WTC11 (cell line): ENCODE results near the gene EPM2AIP1.
"Not testable (repeated sequence)": the region's sequence is repeated elsewhere in the genome, so short reads cannot be mapped to it uniquely, and the experiment has no call there.

Experiments
- ATF1 ChIP-seq: sonication (generic); formaldehyde crosslinking; IDR thresholded peaks from 2 replicates; pipeline ENCODE4 v1.8.1; 2023; ENCODE audit warnings: mild to moderate bottlenecking, moderate library complexity, missing genetic modification reagents
- CBFB ChIP-seq: sonication (generic); formaldehyde crosslinking; IDR thresholded peaks from 2 replicates; pipeline ENCODE4 v1.8.1; 2022; ENCODE audit warnings: mild to moderate bottlenecking, low read depth, missing genetic modification reagents
- ELF4 ChIP-seq: sonication (generic); formaldehyde crosslinking; IDR thresholded peaks from 2 replicates; pipeline ENCODE4 v1.8.1; 2022; ENCODE audit warnings: low read depth, mild to moderate bottlenecking, moderate library complexity, missing genetic modification reagents
- MYBL2 ChIP-seq: sonication (generic); formaldehyde crosslinking; IDR thresholded peaks from 2 replicates; pipeline ENCODE4 v1.8.1; 2023; ENCODE audit warnings: mild to moderate bottlenecking, moderate library complexity, missing genetic modification reagents
- NFE2L1 ChIP-seq: sonication (generic); formaldehyde crosslinking; IDR thresholded peaks from 2 replicates; pipeline ENCODE4 v1.8.1; 2023; ENCODE audit warnings: missing genetic modification reagents
- SP1 ChIP-seq: sonication (generic); formaldehyde crosslinking; conservative IDR thresholded peaks from 2 replicates; pipeline ENCODE4 v1.8.1; 2022; ENCODE audit warnings: missing genetic modification reagents
- STAT6 ChIP-seq: sonication (generic); formaldehyde crosslinking; conservative IDR thresholded peaks from 2 replicates; pipeline ENCODE4 v1.8.1; 2023; ENCODE audit warnings: mild to moderate bottlenecking, low read depth, missing genetic modification reagents, moderate library complexity
- ZBTB21 ChIP-seq: sonication (generic); formaldehyde crosslinking; IDR thresholded peaks from 2 replicates; pipeline ENCODE4 v1.8.1; 2023; ENCODE audit warnings: mild to moderate bottlenecking, missing genetic modification reagents, borderline replicate concordance
- ZNF423 ChIP-seq: fragments of 250-450 bp; sonication (Bioruptor Pico); IDR thresholded peaks from 2 replicates; pipeline ENCODE4 v2.1.2; 2022; ENCODE audit warnings: mild to moderate bottlenecking, moderate library complexity
- ZNF425 ChIP-seq: fragments of 250-450 bp; sonication (Bioruptor Pico); conservative IDR thresholded peaks from 2 replicates; pipeline ENCODE4 v1.9.0; 2021; ENCODE audit warnings: mild to moderate bottlenecking
- ZNF532 ChIP-seq: fragments of 250-450 bp; sonication (Bioruptor Pico); IDR thresholded peaks from 2 replicates; pipeline ENCODE4 v1.9.0; 2021; ENCODE audit warnings: mild to moderate bottlenecking, borderline replicate concordance
- TF ChIP-seq, protein P1 (sequence below): fragments of 200-600 bp; IDR thresholded peaks from 2 replicates; pipeline ENCODE4 v1.8.0; 2022; ENCODE audit warnings: antibody characterized with exemption
- TF ChIP-seq, protein P2 (sequence below): sonication (generic); formaldehyde crosslinking; IDR thresholded peaks from 2 replicates; pipeline ENCODE4 v1.8.1; 2022; ENCODE audit warnings: missing genetic modification reagents, borderline replicate concordance
- TF ChIP-seq, protein P3 (sequence below): sonication (generic); formaldehyde crosslinking; IDR thresholded peaks from 2 replicates; pipeline ENCODE4 v1.8.0; 2022; ENCODE audit warnings: mild to moderate bottlenecking, missing genetic modification reagents

DNA sequence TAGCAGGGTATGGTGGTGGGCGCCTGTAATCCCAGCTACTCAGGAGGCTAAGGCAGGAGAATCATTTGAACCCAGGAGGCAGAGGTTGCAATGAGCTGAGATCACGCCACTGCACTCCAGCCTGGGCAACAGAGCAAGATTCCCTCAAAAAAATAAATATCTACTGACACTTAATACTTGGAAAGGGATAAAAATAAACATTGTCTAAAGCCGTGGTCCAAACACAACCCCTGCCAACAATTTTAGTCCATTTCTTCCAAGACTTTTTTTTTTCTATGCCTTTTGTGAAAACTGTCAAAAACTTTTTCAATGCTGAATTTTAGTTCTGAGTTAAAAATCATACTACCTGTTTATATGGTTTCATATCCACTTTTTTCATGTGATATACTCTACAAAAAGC, 49.8 kb upstream of the EPM2AIP1 start:
- not testable (repeated sequence) for TF ChIP-seq ZBTB21 (CRISPR knock-in tag); ATF1 (CRISPR knock-in tag); CBFB (CRISPR knock-in tag); MYBL2 (CRISPR knock-in tag); SP1 (CRISPR knock-in tag); ELF4 (CRISPR knock-in tag); ZNF423 (CRISPR knock-in tag); ZNF425 (CRISPR knock-in tag); STAT6 (CRISPR knock-in tag); ZNF532 (CRISPR knock-in tag); NFE2L1
- TF ChIP-seq, protein P1, sequence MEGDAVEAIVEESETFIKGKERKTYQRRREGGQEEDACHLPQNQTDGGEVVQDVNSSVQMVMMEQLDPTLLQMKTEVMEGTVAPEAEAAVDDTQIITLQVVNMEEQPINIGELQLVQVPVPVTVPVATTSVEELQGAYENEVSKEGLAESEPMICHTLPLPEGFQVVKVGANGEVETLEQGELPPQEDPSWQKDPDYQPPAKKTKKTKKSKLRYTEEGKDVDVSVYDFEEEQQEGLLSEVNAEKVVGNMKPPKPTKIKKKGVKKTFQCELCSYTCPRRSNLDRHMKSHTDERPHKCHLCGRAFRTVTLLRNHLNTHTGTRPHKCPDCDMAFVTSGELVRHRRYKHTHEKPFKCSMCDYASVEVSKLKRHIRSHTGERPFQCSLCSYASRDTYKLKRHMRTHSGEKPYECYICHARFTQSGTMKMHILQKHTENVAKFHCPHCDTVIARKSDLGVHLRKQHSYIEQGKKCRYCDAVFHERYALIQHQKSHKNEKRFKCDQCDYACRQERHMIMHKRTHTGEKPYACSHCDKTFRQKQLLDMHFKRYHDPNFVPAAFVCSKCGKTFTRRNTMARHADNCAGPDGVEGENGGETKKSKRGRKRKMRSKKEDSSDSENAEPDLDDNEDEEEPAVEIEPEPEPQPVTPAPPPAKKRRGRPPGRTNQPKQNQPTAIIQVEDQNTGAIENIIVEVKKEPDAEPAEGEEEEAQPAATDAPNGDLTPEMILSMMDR: not testable (repeated sequence)
- TF ChIP-seq, protein P2, sequence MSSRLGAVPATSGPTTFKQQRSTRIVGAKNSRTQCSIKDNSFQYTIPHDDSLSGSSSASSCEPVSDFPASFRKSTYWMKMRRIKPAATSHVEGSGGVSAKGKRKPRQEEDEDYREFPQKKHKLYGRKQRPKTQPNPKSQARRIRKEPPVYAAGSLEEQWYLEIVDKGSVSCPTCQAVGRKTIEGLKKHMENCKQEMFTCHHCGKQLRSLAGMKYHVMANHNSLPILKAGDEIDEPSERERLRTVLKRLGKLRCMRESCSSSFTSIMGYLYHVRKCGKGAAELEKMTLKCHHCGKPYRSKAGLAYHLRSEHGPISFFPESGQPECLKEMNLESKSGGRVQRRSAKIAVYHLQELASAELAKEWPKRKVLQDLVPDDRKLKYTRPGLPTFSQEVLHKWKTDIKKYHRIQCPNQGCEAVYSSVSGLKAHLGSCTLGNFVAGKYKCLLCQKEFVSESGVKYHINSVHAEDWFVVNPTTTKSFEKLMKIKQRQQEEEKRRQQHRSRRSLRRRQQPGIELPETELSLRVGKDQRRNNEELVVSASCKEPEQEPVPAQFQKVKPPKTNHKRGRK: not testable (repeated sequence)
- TF ChIP-seq, protein P3, sequence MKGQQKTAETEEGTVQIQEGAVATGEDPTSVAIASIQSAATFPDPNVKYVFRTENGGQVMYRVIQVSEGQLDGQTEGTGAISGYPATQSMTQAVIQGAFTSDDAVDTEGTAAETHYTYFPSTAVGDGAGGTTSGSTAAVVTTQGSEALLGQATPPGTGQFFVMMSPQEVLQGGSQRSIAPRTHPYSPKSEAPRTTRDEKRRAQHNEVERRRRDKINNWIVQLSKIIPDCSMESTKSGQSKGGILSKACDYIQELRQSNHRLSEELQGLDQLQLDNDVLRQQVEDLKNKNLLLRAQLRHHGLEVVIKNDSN: not testable (repeated sequence)
